ENCODE data around the gene BORCS6. TPM values are rescaled to one million over a fixed set of nuclear protein-coding genes. Genes with fewer than 3 reads are reported as not detected.

Gene BORCS6
- total and polyA plus RNA-seq, 2 of the 13 experiments (the other 11 are each of a cell fraction or from before 2014, with no cell fraction given), result 2.0 to 5.1 TPM

DNA sequence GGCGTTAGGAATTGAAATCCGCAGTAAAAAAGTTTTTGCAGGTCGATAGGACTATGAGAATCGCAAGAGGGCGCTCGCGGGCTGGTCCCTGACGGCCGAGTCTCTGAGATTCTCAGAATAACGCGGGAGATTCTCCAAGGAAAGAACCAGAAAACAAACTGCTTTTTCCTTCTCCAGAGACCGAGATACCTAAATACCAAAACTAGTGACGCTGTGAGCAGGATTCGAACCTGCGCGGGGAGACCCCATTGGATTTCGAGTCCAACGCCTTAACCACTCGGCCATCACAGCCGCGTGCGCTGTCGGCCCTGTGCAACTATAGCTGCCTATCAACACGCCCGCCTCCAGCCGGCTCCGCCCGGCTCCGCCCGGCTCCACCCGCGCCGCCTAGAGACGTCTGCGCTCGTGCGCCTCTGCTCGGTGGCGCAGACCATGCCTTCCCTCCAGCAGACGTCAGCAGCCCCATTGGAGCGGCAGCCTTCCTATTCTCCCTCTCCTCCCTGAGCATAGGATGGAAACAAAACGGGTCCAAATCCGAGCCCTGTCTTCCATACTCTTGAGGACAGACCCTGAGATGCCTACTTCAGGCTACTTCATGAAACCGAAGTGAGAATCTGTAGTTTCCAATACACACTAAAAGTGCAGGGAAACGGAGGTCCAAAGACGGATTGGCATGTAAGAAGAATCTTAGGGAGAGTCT, 51.2 kb downstream of the BORCS6 start (continued):
- TF ChIP-seq MNT (IDR thresholded peaks at IDR 0.05) (peak; percentile 53), ZNF792 (CRISPR knock-in tag; IDR thresholded peaks at IDR 0.05) (peak; percentile 85), HNRNPLL (IDR thresholded peaks at IDR 0.05; ENCODE audit: low read depth, low read length, poor library complexity, severe bottlenecking) (peak; percentile 87), ELK4 (CRISPR knock-in tag; IDR thresholded peaks at IDR 0.05; ENCODE audit: borderline replicate concordance) (no peak), SRSF4 (IDR thresholded peaks at IDR 0.05; ENCODE audit: low read depth, low read length, poor library complexity, severe bottlenecking) (no peak), KDM4B (CRISPR knock-in tag; IDR thresholded peaks at IDR 0.05) (peak; percentile 92), CHCHD3 (CRISPR knock-in tag; IDR thresholded peaks at IDR 0.05) (no peak), SMAD1 (CRISPR knock-in tag; IDR thresholded peaks at IDR 0.05; ENCODE audit: borderline replicate concordance, low read depth) (peak; percentile 37; the same call in 1 of the 2 replicates), ARHGAP35 (CRISPR knock-in tag; IDR thresholded peaks at IDR 0.05; ENCODE audit: borderline replicate concordance) (no peak), NR3C1 (CRISPR knock-in tag; IDR thresholded peaks at IDR 0.05) (no peak), ZNF230 (CRISPR knock-in tag; IDR thresholded peaks at IDR 0.05) (peak; percentile 89; the same call in 1 of the 2 replicates), NBN (conservative IDR thresholded peaks at IDR 0.05) (no peak), THAP11 (CRISPR knock-in tag; IDR thresholded peaks at IDR 0.05) (peak; percentile 68), ZNF609 (CRISPR knock-in tag; IDR thresholded peaks at IDR 0.05; ENCODE audit: borderline replicate concordance) (peak; percentile 38; the same call in 1 of the 2 replicates), ELF1 (CRISPR knock-in tag; IDR thresholded peaks at IDR 0.05) (peak; percentile 10)
- TF ChIP-seq, protein P1, sequence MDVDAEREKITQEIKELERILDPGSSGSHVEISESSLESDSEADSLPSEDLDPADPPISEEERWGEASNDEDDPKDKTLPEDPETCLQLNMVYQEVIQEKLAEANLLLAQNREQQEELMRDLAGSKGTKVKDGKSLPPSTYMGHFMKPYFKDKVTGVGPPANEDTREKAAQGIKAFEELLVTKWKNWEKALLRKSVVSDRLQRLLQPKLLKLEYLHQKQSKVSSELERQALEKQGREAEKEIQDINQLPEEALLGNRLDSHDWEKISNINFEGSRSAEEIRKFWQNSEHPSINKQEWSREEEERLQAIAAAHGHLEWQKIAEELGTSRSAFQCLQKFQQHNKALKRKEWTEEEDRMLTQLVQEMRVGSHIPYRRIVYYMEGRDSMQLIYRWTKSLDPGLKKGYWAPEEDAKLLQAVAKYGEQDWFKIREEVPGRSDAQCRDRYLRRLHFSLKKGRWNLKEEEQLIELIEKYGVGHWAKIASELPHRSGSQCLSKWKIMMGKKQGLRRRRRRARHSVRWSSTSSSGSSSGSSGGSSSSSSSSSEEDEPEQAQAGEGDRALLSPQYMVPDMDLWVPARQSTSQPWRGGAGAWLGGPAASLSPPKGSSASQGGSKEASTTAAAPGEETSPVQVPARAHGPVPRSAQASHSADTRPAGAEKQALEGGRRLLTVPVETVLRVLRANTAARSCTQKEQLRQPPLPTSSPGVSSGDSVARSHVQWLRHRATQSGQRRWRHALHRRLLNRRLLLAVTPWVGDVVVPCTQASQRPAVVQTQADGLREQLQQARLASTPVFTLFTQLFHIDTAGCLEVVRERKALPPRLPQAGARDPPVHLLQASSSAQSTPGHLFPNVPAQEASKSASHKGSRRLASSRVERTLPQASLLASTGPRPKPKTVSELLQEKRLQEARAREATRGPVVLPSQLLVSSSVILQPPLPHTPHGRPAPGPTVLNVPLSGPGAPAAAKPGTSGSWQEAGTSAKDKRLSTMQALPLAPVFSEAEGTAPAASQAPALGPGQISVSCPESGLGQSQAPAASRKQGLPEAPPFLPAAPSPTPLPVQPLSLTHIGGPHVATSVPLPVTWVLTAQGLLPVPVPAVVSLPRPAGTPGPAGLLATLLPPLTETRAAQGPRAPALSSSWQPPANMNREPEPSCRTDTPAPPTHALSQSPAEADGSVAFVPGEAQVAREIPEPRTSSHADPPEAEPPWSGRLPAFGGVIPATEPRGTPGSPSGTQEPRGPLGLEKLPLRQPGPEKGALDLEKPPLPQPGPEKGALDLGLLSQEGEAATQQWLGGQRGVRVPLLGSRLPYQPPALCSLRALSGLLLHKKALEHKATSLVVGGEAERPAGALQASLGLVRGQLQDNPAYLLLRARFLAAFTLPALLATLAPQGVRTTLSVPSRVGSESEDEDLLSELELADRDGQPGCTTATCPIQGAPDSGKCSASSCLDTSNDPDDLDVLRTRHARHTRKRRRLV (CRISPR knock-in tag; IDR thresholded peaks at IDR 0.05), result peak; percentile 89; the same call in 1 of the 2 replicates

Data from HepG2 (cell line).